ENCODE data around the gene VPS4B. TPM values are rescaled to one million over a fixed set of nuclear protein-coding genes. Genes with fewer than 3 reads are reported as not detected.

VPS4B gene
- total RNA-seq, 1 experiment from 2014 or later = 44.7 TPM

GRCh38 chr18:63430526-63430925 is 8.2 kb upstream of the VPS4B start:
- BruUV-seq (replicated peaks) = no TSS peak
- Histone ChIP-seq H3K9me2 (replicated peaks; ENCODE audit: low read length) (no peaks in the 10 kb centered on the region), H2AFZ (ENCODE audit: low read length) (no peak overlapping the region), H3K27ac (ENCODE audit: low read length) (no peak overlapping the region), H3K4me1 (ENCODE audit: insufficient read depth, low read length) (peaks cover 19% of the 10 kb centered on the region), H4K20me1 (ENCODE audit: low read length) (no peaks in the 10 kb centered on the region), H3K9me3 (ENCODE audit: low read length) (no peaks in the 10 kb centered on the region), H3K27me3 (ENCODE audit: low read length) (no peaks in the 10 kb centered on the region), H3K4me3 (ENCODE audit: low read length) (no peak overlapping the region), H3K4me2 (ENCODE audit: low read length) (no peak overlapping the region), H3K9ac (ENCODE audit: low read length) (no peak overlapping the region), H3K36me3 (ENCODE audit: low read depth, low read length) (no peaks in the 10 kb centered on the region), H3K79me2 (ENCODE audit: low read length) (no peaks in the 10 kb centered on the region), H3F3A (ENCODE audit: low read length, unreplicated experiment) (no peaks in the 10 kb centered on the region)
- ChIA-PET CTCF (no interaction called here), POLR2A (ENCODE audit: unreplicated experiment) (no interaction called here)
- no peak for DNase-seq
- no peak for TF ChIP-seq EZH2 (IDR thresholded peaks at IDR 0.05; ENCODE audit: low read length, unreplicated experiment)
- no peak for TF ChIP-seq EZH2phosphoT487 (IDR thresholded peaks at IDR 0.05; ENCODE audit: borderline replicate concordance, low read length)
- no peak for TF ChIP-seq CTCF (conservative IDR thresholded peaks at IDR 0.05; ENCODE audit: low read depth, low read length)
- ATAC-seq = no peak
- intact Hi-C loops (cut with micrococcal nuclease) = no loop called here

- no TSS peak for BruUV-seq (replicated peaks)
- TF ChIP-seq EZH2phosphoT487 (IDR thresholded peaks at IDR 0.05; ENCODE audit: borderline replicate concordance, low read length) = no peak
- no peak for TF ChIP-seq CTCF (conservative IDR thresholded peaks at IDR 0.05; ENCODE audit: low read depth, low read length)
- no peak for TF ChIP-seq EZH2 (IDR thresholded peaks at IDR 0.05; ENCODE audit: low read length, unreplicated experiment)
- DNase-seq (peak; percentile 94), ATAC-seq (peak; percentile 83)
- Histone ChIP-seq H3K4me2 (ENCODE audit: low read length) (peak overlapping the region; percentile 29), H4K20me1 (ENCODE audit: low read length) (no peaks in the 10 kb centered on the region), H3K27ac (ENCODE audit: low read length) (peak overlapping the region; percentile 84), H3K4me3 (ENCODE audit: low read length) (no peak overlapping the region), H3K4me1 (ENCODE audit: insufficient read depth, low read length) (peaks cover 20% of the 10 kb centered on the region), H3K79me2 (ENCODE audit: low read length) (no peaks in the 10 kb centered on the region), H3K27me3 (ENCODE audit: low read length) (no peaks in the 10 kb centered on the region), H3K9me2 (replicated peaks; ENCODE audit: low read length) (no peaks in the 10 kb centered on the region), H2AFZ (ENCODE audit: low read length) (peak overlapping the region; percentile 65), H3K9ac (ENCODE audit: low read length) (peak overlapping the region; percentile 51; the same call in 1 of the 2 replicates), H3K36me3 (ENCODE audit: low read depth, low read length) (no peaks in the 10 kb centered on the region), H3F3A (ENCODE audit: low read length, unreplicated experiment) (no peaks in the 10 kb centered on the region), H3K9me3 (ENCODE audit: low read length) (no peaks in the 10 kb centered on the region)
- intact Hi-C loops (cut with micrococcal nuclease) = no loop called here
- POLR2A ChIA-PET (ENCODE audit: unreplicated experiment) = interaction anchor here (0.6 to 1.3 kb wide), 6 partner anchors 10 to 176 kb away, joined by 3 to 8 read pairs (median 4); no protein-coding TSS in a partner anchor
- CTCF ChIA-PET = interaction anchor here (1.1 kb wide), 1 partner anchor 12 kb away, joined by 5 read pairs; no protein-coding TSS in a partner anchor
Observed at GRCh38 chr18:63427558-63427957, 5.3 kb upstream of the VPS4B start.

- TF ChIP-seq EZH2phosphoT487 (IDR thresholded peaks at IDR 0.05; ENCODE audit: borderline replicate concordance, low read length) (no peak), CTCF (conservative IDR thresholded peaks at IDR 0.05; ENCODE audit: low read depth, low read length) (no peak), EZH2 (IDR thresholded peaks at IDR 0.05; ENCODE audit: low read length, unreplicated experiment) (no peak)
- Histone ChIP-seq H3K9me3 (ENCODE audit: low read length) (no peaks in the 10 kb centered on the region), H3K27me3 (ENCODE audit: low read length) (no peaks in the 10 kb centered on the region), H3K4me2 (ENCODE audit: low read length) (peak overlapping the region; percentile 95), H3K27ac (ENCODE audit: low read length) (peak overlapping the region; percentile 81), H4K20me1 (ENCODE audit: low read length) (peaks cover 7% of the 10 kb centered on the region; the same call in 1 of the 2 replicates), H3K9ac (ENCODE audit: low read length) (peak overlapping the region; percentile 94), H2AFZ (ENCODE audit: low read length) (peak overlapping the region; percentile 91), H3K4me3 (ENCODE audit: low read length) (peak overlapping the region; percentile 95), H3K4me1 (ENCODE audit: insufficient read depth, low read length) (peaks cover 24% of the 10 kb centered on the region), H3K9me2 (replicated peaks; ENCODE audit: low read length) (no peaks in the 10 kb centered on the region), H3K36me3 (ENCODE audit: low read depth, low read length) (peaks cover 16% of the 10 kb centered on the region; the same call in 1 of the 2 replicates), H3F3A (ENCODE audit: low read length, unreplicated experiment) (no peaks in the 10 kb centered on the region), H3K79me2 (ENCODE audit: low read length) (peaks cover 44% of the 10 kb centered on the region)
- POLR2A ChIA-PET (ENCODE audit: unreplicated experiment) = interaction anchor here (1.0 kb wide), 2 partner anchors 12 to 54 kb away, joined by 5 to 9 read pairs; partner anchors contain the start of gene SERPINB5
- ATAC-seq (peak; percentile 16; the same call in 1 of the 2 replicates), DNase-seq (no peak)
- intact Hi-C loops (cut with micrococcal nuclease) = loop anchor here (1.0 to 5.0 kb wide), 2 partner anchors 13 to 56 kb away; partner anchors contain the start of gene KDSR
- BruUV-seq (replicated peaks) = TSS peak; percentile 91
- CTCF ChIA-PET = no interaction called here
Observed at GRCh38 chr18:63422864-63423304, 608 bp upstream of the VPS4B start.

Data from PC-3 (cell line).